GM13977 (cell line): ENCODE data around the gene SLC25A45.

Experiments
- DNase-seq: peaks from one replicate; pipeline ENCODE4 v3.0.0; 2012; ENCODE audit warnings: low spot score
- in situ Hi-C: fragments of 300-500 bp; cut with MboI; formaldehyde crosslinking; loops from one replicate; pipeline ENCODE4 v1.12.0; 2022; ENCODE audit warnings: low sequenced_read_pairs, low pct_unique_long_range_greater_than_20kb, mixed read lengths, inconsistent platforms; ENCODE audit not compliant: unreplicated experiment
- TF ChIP-seq, protein P1 (sequence below): IDR thresholded peaks from 2 replicates; pipeline ENCODE4 v1.5.1; 2012; ENCODE audit warnings: mild to moderate bottlenecking, control low read depth; ENCODE audit not compliant: insufficient read depth; ENCODE audit errors: extremely low read depth, missing control alignments

The SLC25A45 gene

DNA sequence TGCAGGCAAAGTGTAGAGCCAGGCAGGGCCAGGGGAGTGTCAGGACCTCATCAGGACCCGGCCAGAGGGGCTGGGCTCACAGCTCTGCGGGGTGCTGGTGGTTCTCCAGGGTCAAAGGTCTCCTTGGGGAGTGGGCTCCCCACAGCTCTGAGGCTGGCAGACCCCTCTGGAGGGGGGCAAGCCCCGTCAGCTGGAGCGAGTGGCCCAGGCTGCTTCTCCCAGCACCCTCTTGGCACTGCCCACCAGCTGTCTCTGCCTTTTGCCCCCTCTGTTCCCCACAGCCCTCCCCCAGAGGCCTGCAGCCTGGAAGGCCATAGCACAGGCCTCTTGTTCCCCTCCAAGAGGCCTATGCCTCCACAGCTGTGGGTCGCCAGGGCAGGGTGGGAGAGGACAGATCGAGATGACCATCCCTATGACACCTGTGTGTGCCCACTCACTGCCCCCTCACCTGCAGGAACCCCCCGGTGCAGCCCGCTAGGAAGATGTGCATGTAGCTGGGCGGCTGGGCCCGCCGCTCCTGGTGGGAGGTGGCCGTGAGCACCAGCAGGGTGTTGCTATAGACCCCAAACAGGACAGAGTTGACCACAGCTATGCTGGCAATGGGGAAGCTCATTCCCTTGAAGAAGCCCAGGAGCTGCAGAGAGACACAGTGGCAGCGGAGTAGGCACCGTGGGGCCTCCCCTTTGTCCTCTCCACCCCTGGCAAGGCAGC, 3.4 kb downstream of the SLC25A45 start:
- no peak for DNase-seq
- TF ChIP-seq, protein P1, sequence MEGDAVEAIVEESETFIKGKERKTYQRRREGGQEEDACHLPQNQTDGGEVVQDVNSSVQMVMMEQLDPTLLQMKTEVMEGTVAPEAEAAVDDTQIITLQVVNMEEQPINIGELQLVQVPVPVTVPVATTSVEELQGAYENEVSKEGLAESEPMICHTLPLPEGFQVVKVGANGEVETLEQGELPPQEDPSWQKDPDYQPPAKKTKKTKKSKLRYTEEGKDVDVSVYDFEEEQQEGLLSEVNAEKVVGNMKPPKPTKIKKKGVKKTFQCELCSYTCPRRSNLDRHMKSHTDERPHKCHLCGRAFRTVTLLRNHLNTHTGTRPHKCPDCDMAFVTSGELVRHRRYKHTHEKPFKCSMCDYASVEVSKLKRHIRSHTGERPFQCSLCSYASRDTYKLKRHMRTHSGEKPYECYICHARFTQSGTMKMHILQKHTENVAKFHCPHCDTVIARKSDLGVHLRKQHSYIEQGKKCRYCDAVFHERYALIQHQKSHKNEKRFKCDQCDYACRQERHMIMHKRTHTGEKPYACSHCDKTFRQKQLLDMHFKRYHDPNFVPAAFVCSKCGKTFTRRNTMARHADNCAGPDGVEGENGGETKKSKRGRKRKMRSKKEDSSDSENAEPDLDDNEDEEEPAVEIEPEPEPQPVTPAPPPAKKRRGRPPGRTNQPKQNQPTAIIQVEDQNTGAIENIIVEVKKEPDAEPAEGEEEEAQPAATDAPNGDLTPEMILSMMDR, result no peak
- in situ Hi-C loops, result no loop called here

GRCh38 chr11:65378208-65378927, 4.1 kb downstream of the SLC25A45 start:
- TF ChIP-seq, protein P1, result peak; percentile 17
- in situ Hi-C loops, result no loop called here
- no peak for DNase-seq

- DNase-seq, result no peak
- in situ Hi-C loops, result no loop called here
- TF ChIP-seq, protein P1, result no peak
These were observed 4.7 kb downstream of the SLC25A45 start for GRCh38 chr11:65377777-65378176.

GRCh38 chr11:65377036-65377435, 5.4 kb downstream of the SLC25A45 start:
- DNase-seq, result no peak
- TF ChIP-seq, protein P1, result no peak
- in situ Hi-C loops, result no loop called here

GRCh38 chr11:65376138-65376713, 6.2 kb downstream of the SLC25A45 start:
- in situ Hi-C loops, result no loop called here
- no peak for DNase-seq
- TF ChIP-seq, protein P1, result no peak

GRCh38 chr11:65375012-65375411, 7.4 kb downstream of the SLC25A45 start:
- TF ChIP-seq, protein P1, result no peak
- in situ Hi-C loops, result no loop called here
- DNase-seq, result no peak
